HUES48 (cell line): ENCODE data around the gene CNTN4.

Experiments
- H3K27ac ChIP-seq: one replicate; pipeline ENCODE4 v1.7.0; 2013; ENCODE audit warnings: low read depth, low read length, inconsistent platforms
- H3K27me3 ChIP-seq: 2 replicates; pipeline ENCODE4 v1.6.1; 2013; ENCODE audit warnings: mild to moderate bottlenecking, low read length; ENCODE audit not compliant: control insufficient read depth, insufficient read depth
- H3K36me3 ChIP-seq: 2 replicates; pipeline ENCODE4 v1.6.1; 2013; ENCODE audit warnings: low read length; ENCODE audit not compliant: control insufficient read depth, insufficient read depth
- H3K4me1 ChIP-seq: 2 replicates; pipeline ENCODE4 v1.6.1; 2013; ENCODE audit warnings: mild to moderate bottlenecking, low read length; ENCODE audit not compliant: control insufficient read depth, insufficient read depth
- H3K4me3 ChIP-seq: 2 replicates; pipeline ENCODE4 v1.5.1; 2013; ENCODE audit warnings: mild to moderate bottlenecking, low read depth, low read length
- H3K9ac ChIP-seq: 2 replicates; pipeline ENCODE4 v1.6.1; 2013; ENCODE audit warnings: mild to moderate bottlenecking, low read depth, low read length, moderate library complexity
- H3K9me3 ChIP-seq: 2 replicates; pipeline ENCODE4 v1.6.1; 2013; ENCODE audit warnings: low read length; ENCODE audit not compliant: control insufficient read depth, insufficient read depth

The CNTN4 gene

DNA sequence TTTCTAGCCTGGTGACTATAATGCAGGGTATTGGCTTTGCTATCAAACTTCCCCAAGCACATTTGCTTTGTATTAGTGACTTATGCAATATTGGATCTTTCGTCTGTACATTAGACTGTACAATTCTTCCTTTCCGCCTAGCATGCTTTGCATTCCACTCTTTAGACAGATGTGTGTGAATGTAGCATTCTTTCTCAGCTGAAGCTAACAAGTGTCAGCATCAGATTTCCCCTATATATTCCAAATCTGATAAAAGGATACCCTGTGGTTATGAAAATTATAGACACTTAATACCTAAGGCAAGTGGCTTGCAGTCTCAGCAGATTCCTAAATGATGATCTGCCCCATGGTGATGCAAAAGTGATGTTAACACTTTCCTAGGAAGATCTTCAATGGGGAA lies 360.1 kb downstream of the CNTN4 start:
- H3K4me1 ChIP-seq, result no peaks in the 10 kb centered on the region
- H3K27me3 ChIP-seq, result no peaks in the 10 kb centered on the region
- H3K9me3 ChIP-seq, result no peaks in the 10 kb centered on the region
- H3K9ac ChIP-seq, result no peak overlapping the region
- H3K4me3 ChIP-seq, result no peak overlapping the region
- no peaks in the 10 kb centered on the region for H3K36me3 ChIP-seq
- no peak overlapping the region for H3K27ac ChIP-seq

DNA sequence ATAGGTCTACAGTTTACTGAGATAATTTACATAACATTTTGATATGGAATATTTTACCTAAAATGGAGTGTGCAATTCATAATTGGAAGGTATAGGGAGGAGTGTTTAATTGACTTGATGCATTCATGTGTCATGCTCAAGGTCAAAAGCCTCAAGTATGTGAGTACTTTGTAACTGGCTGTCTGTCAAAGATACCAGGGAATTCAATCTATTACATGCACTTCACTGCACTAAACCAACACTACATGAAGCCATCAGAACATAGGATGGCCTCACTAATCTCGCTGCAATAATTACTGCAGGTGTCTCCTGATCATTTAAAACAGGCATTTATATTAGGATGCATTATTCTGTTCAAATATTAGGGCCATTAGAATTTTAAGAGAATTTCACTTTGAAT lies 367.2 kb downstream of the CNTN4 start:
- H3K9me3 ChIP-seq, result no peaks in the 10 kb centered on the region
- H3K27me3 ChIP-seq, result no peaks in the 10 kb centered on the region
- H3K4me3 ChIP-seq, result no peak overlapping the region
- H3K9ac ChIP-seq, result no peak overlapping the region
- H3K36me3 ChIP-seq, result no peaks in the 10 kb centered on the region
- H3K27ac ChIP-seq, result no peak overlapping the region
- H3K4me1 ChIP-seq, result no peaks in the 10 kb centered on the region

DNA sequence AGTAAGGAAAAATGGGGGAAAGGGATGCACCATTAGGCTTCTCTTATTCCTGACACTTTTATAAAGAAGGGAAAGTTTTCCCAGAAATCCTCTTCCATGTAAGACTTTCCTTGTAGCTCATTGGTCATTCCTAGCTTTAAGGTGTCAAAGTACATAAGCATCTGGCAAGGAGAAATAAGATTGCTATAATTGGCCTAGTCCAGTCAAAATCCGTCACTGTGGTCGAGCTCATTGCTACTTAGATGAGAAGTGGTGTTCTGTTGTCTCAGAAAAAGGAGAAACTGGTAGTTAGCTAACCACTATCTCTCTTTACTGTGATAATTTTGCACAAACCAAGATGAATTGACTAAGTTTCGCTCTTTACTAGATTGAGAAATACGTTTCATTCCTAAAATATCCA lies 370.1 kb downstream of the CNTN4 start:
- Histone ChIP-seq H3K4me1 (no peaks in the 10 kb centered on the region), H3K27me3 (no peaks in the 10 kb centered on the region), H3K36me3 (no peaks in the 10 kb centered on the region), H3K9ac (no peak overlapping the region), H3K4me3 (no peak overlapping the region), H3K27ac (no peak overlapping the region), H3K9me3 (no peaks in the 10 kb centered on the region)

DNA sequence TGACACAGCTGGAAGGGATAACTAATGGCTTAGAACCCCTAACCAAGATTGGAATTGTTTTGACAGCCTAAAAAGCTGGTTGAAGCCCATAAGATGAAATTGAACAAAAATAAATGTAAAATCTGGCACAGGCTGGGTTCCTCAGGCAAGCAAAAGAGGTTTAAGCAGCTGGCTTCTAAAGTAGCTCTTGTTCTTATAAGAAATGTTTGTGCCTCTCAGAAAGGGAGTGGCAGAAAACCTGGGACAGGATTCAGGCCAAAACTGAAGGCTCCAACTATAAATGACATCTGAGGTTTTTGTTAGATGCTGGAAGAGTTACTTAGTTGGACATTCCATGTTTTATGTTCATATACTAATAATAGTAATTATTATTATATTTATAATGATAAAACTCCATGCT lies 378.3 kb downstream of the CNTN4 start:
- Histone ChIP-seq H3K4me3 (no peak overlapping the region), H3K4me1 (no peaks in the 10 kb centered on the region), H3K9me3 (no peaks in the 10 kb centered on the region), H3K36me3 (no peaks in the 10 kb centered on the region), H3K27me3 (no peaks in the 10 kb centered on the region), H3K27ac (no peak overlapping the region), H3K9ac (no peak overlapping the region)

DNA sequence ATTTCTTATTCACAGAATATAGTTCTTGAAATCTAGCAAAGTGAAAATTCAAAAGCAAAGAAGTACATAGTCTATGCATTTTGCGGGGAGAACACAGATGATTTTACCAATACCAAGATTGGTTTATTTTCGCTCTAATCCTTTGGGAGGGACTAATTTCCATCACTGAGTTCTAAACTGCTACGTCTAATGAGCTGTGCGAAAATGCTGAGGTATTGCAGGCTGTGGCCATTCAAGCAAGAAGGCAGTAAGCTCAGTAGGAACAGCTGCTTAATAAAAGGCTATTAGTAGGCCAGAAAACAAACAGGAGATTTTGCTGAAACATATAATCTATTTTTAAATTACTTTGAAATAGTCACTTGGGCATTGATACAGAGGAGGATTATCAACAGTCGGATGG lies 379.0 kb downstream of the CNTN4 start:
- no peak overlapping the region for H3K9ac ChIP-seq
- no peaks in the 10 kb centered on the region for H3K9me3 ChIP-seq
- H3K27me3 ChIP-seq, result no peaks in the 10 kb centered on the region
- H3K4me1 ChIP-seq, result no peaks in the 10 kb centered on the region
- no peak overlapping the region for H3K27ac ChIP-seq
- H3K4me3 ChIP-seq, result no peak overlapping the region
- H3K36me3 ChIP-seq, result no peaks in the 10 kb centered on the region

DNA sequence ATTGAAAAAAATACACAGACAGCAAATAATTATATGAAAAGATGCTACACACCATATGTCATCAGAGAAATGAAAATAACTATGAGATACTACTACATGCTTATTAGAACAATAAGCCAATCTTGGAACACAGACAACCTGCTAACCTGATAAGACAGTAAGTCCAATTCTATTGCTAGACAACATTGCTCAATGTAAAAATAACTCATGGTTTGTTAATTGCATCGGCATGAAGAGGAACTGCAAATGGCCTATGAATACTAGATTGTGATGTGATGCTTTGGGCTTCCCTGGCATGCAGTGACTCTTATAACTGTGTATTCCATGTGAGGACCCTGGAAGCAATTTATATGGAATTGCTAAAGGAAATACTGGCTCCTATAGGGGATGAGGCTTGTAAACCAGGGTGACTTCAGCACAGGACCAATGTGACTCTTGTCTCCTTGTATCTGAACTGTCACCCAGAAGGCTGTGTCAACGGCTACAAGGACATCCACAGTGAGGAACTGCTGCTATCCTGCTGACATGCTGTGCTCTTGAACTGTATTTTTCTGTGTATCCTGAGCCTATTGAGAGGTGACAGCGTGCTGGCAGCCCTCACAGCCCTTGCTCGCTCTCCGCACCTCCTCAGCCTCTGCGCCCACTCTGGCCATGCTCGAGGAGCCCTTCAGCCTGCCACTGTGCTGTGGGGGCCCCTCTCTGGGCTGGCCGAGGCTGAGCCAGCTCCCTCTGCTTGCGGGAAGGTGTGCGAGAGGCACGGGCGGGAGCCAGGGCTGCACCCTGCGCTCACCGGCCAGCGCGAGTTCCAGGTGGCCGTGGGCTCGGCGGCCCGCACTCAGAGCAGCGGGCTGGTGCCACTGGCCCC lies 385.7 kb downstream of the CNTN4 start:
- Histone ChIP-seq H3K9me3 (no peaks in the 10 kb centered on the region), H3K36me3 (no peaks in the 10 kb centered on the region), H3K4me3 (no peak overlapping the region), H3K9ac (no peak overlapping the region), H3K27ac (no peak overlapping the region), H3K4me1 (peaks cover 4% of the 10 kb centered on the region; the same call in 1 of the 2 replicates), H3K27me3 (no peaks in the 10 kb centered on the region)

DNA sequence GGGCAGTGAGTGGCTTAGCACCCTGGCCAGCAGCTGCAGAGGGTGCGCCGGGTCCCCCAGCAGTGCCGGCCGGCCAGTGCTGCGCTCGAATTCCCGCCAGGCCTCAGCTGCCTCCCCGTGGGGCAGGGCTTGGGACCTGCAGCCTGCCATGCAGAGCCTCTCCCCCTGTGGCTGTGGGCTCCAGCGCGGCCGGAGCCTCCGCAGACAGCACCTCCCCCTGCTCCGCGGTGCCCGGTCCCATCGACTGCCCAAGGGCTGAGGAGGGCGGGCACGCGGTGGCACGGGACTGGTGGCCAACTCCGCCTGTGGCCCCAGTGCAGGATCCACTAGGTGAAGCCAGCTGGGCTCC lies 386.3 kb downstream of the CNTN4 start:
- H3K9ac ChIP-seq, result no peak overlapping the region
- H3K4me3 ChIP-seq, result no peak overlapping the region
- H3K36me3 ChIP-seq, result no peaks in the 10 kb centered on the region
- H3K27ac ChIP-seq, result no peak overlapping the region
- peaks cover 9% of the 10 kb centered on the region; the same call in 1 of the 2 replicates for H3K4me1 ChIP-seq
- H3K27me3 ChIP-seq, result no peaks in the 10 kb centered on the region
- H3K9me3 ChIP-seq, result no peaks in the 10 kb centered on the region

DNA sequence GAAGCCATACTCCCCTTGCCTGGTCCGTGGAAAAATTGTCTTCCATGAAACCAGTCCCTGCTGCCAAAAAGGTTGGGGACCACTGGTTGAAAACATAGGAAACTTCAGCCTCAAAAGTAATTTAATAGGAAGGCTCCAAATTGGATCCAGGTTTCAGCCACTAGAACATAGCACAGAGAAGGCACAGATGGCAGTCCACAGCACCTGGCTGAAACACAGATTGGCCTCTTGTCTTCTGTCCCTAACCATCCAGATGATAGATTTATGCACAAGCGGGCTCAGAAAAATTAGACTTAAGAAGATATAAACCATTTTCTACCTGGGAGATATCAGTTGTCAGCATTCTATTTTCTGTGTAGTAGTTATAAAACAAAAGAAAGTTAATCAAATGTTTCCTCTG lies 397.1 kb downstream of the CNTN4 start:
- H3K4me3 ChIP-seq, result no peak overlapping the region
- no peak overlapping the region for H3K9ac ChIP-seq
- no peaks in the 10 kb centered on the region for H3K27me3 ChIP-seq
- H3K27ac ChIP-seq, result no peak overlapping the region
- H3K9me3 ChIP-seq, result no peaks in the 10 kb centered on the region
- H3K4me1 ChIP-seq, result peaks cover 19% of the 10 kb centered on the region
- no peaks in the 10 kb centered on the region for H3K36me3 ChIP-seq

DNA sequence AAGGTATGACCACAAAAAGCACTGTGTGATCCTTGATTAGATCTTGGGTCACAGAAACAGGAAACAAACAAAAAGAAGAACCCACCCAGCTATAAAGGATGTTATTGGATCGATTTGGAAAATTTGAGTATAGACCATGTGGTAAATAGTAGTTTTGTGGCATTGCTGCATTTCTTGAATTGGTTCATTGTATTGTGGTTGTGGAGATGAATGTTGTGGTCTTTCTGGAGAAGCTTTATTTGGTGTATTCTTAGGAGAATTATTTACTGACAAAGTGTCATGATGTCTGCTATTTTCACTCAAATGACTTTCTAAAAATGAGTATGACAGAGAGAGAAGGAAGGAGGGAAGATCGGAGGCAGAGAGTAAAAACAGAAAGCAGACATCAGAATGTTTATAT lies 406.2 kb downstream of the CNTN4 start:
- Histone ChIP-seq H3K27me3 (peaks cover under 1% of the 10 kb centered on the region; the same call in 1 of the 2 replicates), H3K9ac (no peak overlapping the region), H3K4me1 (no peaks in the 10 kb centered on the region), H3K4me3 (no peak overlapping the region), H3K27ac (no peak overlapping the region), H3K36me3 (no peaks in the 10 kb centered on the region), H3K9me3 (no peaks in the 10 kb centered on the region)

DNA sequence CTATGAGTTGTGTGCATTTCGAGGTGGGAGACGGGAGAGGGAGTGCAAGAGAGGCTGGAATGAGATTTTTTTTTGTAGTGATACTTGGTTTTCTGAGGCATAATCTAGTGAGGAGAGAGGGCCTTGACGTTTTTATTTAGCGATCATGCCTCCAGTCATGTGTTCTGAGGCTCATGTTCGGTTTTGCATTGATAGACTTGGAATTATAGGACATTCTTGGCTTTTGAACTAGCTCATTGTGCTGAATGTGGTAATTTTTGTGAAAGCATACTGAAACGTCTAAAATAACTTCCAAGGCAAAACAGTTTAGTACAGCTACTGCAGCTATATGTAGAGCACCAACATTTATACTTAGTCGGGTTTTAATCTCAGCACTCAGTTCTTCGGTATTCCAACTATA lies 408.1 kb downstream of the CNTN4 start:
- Histone ChIP-seq H3K4me3 (no peak overlapping the region), H3K4me1 (0 out of 2 replicates have a peak, but pooled peaks cover 4% of the 10 kb centered on the region), H3K27ac (no peak overlapping the region), H3K27me3 (peaks cover 12% of the 10 kb centered on the region), H3K36me3 (no peaks in the 10 kb centered on the region), H3K9ac (no peak overlapping the region), H3K9me3 (no peaks in the 10 kb centered on the region)

DNA sequence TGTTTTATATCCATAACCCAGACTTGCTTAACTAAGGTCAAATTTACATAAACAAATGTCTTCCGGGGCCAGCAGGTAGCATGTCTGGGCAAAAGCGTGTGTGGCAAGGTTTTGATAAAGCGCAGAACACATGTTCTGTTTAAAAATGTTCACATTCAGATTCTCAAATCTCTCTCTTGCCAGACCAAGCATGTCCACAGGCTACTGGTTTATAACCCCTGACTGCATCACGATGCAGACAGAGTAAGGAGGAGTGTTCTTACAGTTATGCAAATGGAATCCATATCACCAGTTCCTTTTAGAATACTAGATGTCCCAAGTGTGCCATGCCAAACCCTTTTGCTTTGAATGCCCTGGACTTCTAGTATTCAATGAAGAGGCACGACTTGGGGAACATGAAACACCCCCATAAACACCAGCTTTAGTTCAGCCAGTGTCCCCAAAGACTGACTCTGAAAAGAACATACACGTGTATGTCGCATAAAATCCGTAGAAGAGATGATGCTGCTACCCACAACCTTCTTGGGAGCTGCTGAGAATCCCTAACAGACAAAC lies 412.0 kb downstream of the CNTN4 start:
- no peak overlapping the region for H3K27ac ChIP-seq
- H3K36me3 ChIP-seq, result no peaks in the 10 kb centered on the region
- 0 out of 2 replicates have a peak, but pooled peaks cover 4% of the 10 kb centered on the region for H3K4me1 ChIP-seq
- H3K4me3 ChIP-seq, result no peak overlapping the region
- H3K27me3 ChIP-seq, result peaks cover 15% of the 10 kb centered on the region
- H3K9ac ChIP-seq, result no peak overlapping the region
- H3K9me3 ChIP-seq, result no peaks in the 10 kb centered on the region
